Sigmoid colon (tissue), 7 donors: Measurements from ENCODE around the gene NHLRC4. TPM values are rescaled to one million over a fixed set of nuclear protein-coding genes. Genes with fewer than 3 reads are reported as not detected.

Experiments used
- DNase-seq: peaks from one replicate; pipeline ENCODE4 v3.0.0-alpha.2; 2019
- H3K27ac ChIP-seq, 4 donors: fragments of 200-600 bp; sonication (generic); one replicate each; pipeline ENCODE4 v1.5.1; 2016 to 2019; ENCODE audit warnings: mild to moderate bottlenecking in 1 of 4
- H3K27me3 ChIP-seq, 3 donors: fragments of 200-600 bp; sonication (generic); one replicate each; pipeline ENCODE4 v1.5.1; 2019; ENCODE audit warnings: mild to moderate bottlenecking in 1 of 3
- H3K36me3 ChIP-seq, 4 donors: fragments of 200-600 bp; sonication (generic); one replicate each; pipeline ENCODE4 v1.5.1; 2016 to 2019
- H3K4me1 ChIP-seq, 4 donors: fragments of 200-600 bp; sonication (generic); one replicate each; pipeline ENCODE4 v1.5.1; 2017 to 2019
- H3K4me3 ChIP-seq, 4 donors: fragments of 200-600 bp; sonication (generic); one replicate each; pipeline ENCODE4 v1.5.1; 2017 to 2019; ENCODE audit warnings: mild to moderate bottlenecking in 2 of 4, moderate library complexity in 1 of 4
- H3K9me3 ChIP-seq, 4 donors: fragments of 200-600 bp in 3 of 4; sonication (generic) in 3 of 4; one replicate each; pipeline versions ENCODE4 v1.5.1 to v1.6.1; 2013 to 2019
- EP300 ChIP-seq, 4 donors: sonication (generic); formaldehyde crosslinking; IDR thresholded peaks; one replicate each; pipeline ENCODE4 v1.6.1; 2017; ENCODE audit warnings: antibody characterized with exemption in 4 of 4
- POLR2A ChIP-seq, 2 donors: fragments of 450-650 bp; IDR thresholded peaks; one replicate each; pipeline ENCODE4 v1.6.1; 2016; ENCODE audit warnings: antibody characterized with exemption in 2 of 2, mild to moderate bottlenecking in 2 of 2, moderate library complexity in 2 of 2
- POLR2AphosphoS5 ChIP-seq, 4 donors: sonication (generic); formaldehyde crosslinking; IDR thresholded peaks; one replicate each; pipeline ENCODE4 v1.6.1; 2017; ENCODE audit warnings: antibody characterized with exemption in 4 of 4
- WGBS, 2 donors: extraction: QIAGEN DNeasy Blood & Tissue Kit; methylation state at CpG; one replicate each; pipeline ENCODE4 v1.1.7; 2013; 5-methylcytosine and 5-hydroxymethylcytosine counted together
- intact Hi-C: fragments of 100-400 bp; cut with DNase I; formaldehyde crosslinking; loops from one replicate; pipeline ENCODE4 v1.15.1; 2023
- polyA plus RNA-seq, 3 donors: library from polyadenylated mRNA; stranded (reverse); fragments of 200-250 nt; gene quantifications; one replicate each; pipeline ENCODE4 v1.2.3, GENCODE V29; 2013
- total RNA-seq, 4 donors: library from RNA; depleted of rRNA; stranded (reverse); fragments of >200 nt; gene quantifications; one replicate each; pipeline ENCODE4 v1.1.0, GENCODE V29; 2016
- TF ChIP-seq, protein P1 (sequence below), 4 experiments: fragments of 450-650 bp in 3 of 4; fragments of 200-600 bp in 1 of 4; IDR thresholded peaks; one replicate each; pipeline ENCODE4 v1.5.1; 2016 to 2019; ENCODE audit warnings: antibody characterized with exemption in 4 of 4, mild to moderate bottlenecking in 3 of 4, moderate library complexity in 2 of 4
- donor health status: healthy with polysubstance abuse.
- donor health status: Bipolar disorder and iron deficiency.
- donor health status: healthy.

Gene NHLRC4
- total and polyA plus RNA-seq, 7 donors: 0.60 to 4.2 (median 1.5) TPM

DNA sequence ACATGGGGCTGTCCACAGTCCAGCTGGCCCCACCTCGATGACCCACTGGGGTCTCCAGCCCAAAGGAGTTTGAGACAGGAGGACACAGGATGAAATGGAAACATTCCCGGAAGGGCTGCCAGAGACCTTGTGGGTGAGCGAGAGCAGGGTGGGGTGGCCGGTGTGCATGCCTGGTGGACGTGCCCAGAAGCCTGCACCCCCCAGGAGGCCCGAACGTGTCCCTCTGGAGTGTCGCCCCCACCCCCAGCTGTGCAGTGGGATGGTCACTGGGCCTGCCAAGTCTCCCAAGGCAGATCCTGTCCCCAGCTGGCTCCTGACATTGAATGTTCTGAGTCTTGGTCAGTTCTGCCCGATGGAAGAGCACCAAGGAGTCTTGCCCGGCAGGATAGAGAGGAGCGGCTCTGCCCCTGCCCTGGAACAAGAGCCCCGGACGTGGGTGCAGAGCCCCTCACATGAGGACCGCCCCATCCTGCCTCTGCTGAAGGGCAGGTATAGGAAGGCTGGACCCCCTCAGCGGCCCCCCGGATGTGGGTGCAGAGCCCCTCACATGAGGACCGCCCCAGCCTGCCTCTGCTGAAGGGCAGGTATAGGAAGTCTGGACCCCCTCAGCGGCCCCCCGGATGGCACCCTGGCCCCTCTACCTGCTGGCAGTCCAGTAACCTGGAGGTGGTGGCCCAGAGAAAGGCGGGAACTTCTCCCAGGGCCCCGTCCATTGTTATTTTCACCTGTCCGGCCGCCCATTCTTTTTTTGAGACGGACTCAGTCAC lies 42.3 kb upstream of the NHLRC4 start:
- WGBS, 2 donors: 73 to 88% methylated on average over 24 of the region's 24 CpGs
- no peak for TF ChIP-seq POLR2A (IDR thresholded peaks at IDR 0.05)
- TF ChIP-seq EP300 (IDR thresholded peaks at IDR 0.05): no peak
- TF ChIP-seq, protein P1, sequence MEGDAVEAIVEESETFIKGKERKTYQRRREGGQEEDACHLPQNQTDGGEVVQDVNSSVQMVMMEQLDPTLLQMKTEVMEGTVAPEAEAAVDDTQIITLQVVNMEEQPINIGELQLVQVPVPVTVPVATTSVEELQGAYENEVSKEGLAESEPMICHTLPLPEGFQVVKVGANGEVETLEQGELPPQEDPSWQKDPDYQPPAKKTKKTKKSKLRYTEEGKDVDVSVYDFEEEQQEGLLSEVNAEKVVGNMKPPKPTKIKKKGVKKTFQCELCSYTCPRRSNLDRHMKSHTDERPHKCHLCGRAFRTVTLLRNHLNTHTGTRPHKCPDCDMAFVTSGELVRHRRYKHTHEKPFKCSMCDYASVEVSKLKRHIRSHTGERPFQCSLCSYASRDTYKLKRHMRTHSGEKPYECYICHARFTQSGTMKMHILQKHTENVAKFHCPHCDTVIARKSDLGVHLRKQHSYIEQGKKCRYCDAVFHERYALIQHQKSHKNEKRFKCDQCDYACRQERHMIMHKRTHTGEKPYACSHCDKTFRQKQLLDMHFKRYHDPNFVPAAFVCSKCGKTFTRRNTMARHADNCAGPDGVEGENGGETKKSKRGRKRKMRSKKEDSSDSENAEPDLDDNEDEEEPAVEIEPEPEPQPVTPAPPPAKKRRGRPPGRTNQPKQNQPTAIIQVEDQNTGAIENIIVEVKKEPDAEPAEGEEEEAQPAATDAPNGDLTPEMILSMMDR (IDR thresholded peaks at IDR 0.05): no peak
- no peak for TF ChIP-seq POLR2AphosphoS5 (IDR thresholded peaks at IDR 0.05)
- intact Hi-C loops: loop anchor here (5.0 kb wide), 2 partner anchors 138 to 142 kb away; partner anchors contain the start of gene PGAP6
- Histone ChIP-seq H3K4me3 (no peak overlapping the region), H3K4me1 (peaks cover 0 to 44% (median 30%) of the 10 kb centered on the region in 4 donors), H3K27ac (no peak overlapping the region), H3K27me3 (no peaks in the 10 kb centered on the region), H3K9me3 (no peaks in the 10 kb centered on the region), H3K36me3 (peaks cover 8 to 17% (median 14%) of the 10 kb centered on the region in 4 donors)
- DNase-seq: no peak

- DNase-seq: no peak
- Histone ChIP-seq H3K27ac (peak overlapping the region in 2 of 4 donors; percentile 94 to 96), H3K9me3 (no peaks in the 10 kb centered on the region), H3K27me3 (no peaks in the 10 kb centered on the region), H3K4me3 (no peak overlapping the region), H3K36me3 (peaks cover 7 to 11% (median 9%) of the 10 kb centered on the region in 4 donors), H3K4me1 (peaks cover 0 to 50% (median 37%) of the 10 kb centered on the region in 4 donors)
- TF ChIP-seq, protein P1 (IDR thresholded peaks at IDR 0.05): no peak
- TF ChIP-seq EP300 (IDR thresholded peaks at IDR 0.05) (no peak), POLR2AphosphoS5 (IDR thresholded peaks at IDR 0.05) (peak in 1 of 4 donors; percentile 2), POLR2A (IDR thresholded peaks at IDR 0.05) (no peak)
- 93 to 95% methylated on average over 8 of the region's 8 CpGs for WGBS, 2 donors
- intact Hi-C loops: loop anchor here (5.0 kb wide), 2 partner anchors 137 to 143 kb away; partner anchors contain the start of gene PGAP6
Measured at GRCh38 chr16:525123-525519, 41.7 kb upstream of the NHLRC4 start.

DNA sequence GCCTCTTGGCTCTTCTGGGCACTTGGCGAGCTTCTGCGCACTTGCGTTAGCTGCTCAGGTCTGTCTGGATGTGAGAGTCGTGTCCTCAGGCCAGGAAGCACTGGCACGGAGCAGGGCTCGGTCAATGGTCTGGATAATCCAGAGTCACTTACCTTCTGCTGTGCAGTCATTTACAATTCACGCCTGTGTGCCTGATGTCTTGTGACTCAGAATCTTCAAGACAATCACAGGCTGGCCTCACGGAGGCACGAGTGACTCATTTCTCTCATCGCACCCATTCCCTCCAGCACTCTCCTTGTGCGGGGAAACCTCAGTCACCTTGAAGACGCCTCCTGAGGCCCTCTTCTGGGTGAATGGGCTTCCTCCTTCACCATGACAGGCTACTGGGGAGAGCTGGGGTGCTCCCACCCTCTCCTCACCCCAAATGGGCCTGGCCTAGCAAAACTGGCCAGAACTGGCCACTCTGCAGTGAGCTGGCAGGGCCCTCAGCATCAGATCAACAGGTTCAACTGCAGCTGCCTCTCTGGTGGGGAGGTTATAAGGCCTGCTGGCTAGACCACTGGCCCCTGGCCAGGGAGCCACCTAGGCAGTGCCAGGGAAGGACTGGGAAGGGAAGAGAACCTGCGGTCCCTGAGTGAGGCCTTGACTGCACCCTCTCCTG lies 41.2 kb upstream of the NHLRC4 start:
- intact Hi-C loops: loop anchor here (2.0 to 5.0 kb wide), 3 partner anchors 101 to 143 kb away; partner anchors contain the start of genes PGAP6 and RAB11FIP3
- Histone ChIP-seq H3K9me3 (no peaks in the 10 kb centered on the region), H3K27ac (peak overlapping the region; percentile 86 to 96 (median 94)), H3K27me3 (no peaks in the 10 kb centered on the region), H3K4me3 (peak overlapping the region in 3 of 4 donors; percentile 59 to 65 (median 64)), H3K36me3 (peaks cover 2 to 5% (median 5%) of the 10 kb centered on the region in 4 donors), H3K4me1 (peaks cover 0 to 55% (median 41%) of the 10 kb centered on the region in 4 donors)
- no peak for TF ChIP-seq EP300 (IDR thresholded peaks at IDR 0.05)
- TF ChIP-seq POLR2A (IDR thresholded peaks at IDR 0.05): no peak
- TF ChIP-seq, protein P1 (IDR thresholded peaks at IDR 0.05): no peak
- TF ChIP-seq POLR2AphosphoS5 (IDR thresholded peaks at IDR 0.05): no peak
- WGBS, 2 donors: 66 to 70% methylated on average over 13 of the region's 13 CpGs
- no peak for DNase-seq

DNA sequence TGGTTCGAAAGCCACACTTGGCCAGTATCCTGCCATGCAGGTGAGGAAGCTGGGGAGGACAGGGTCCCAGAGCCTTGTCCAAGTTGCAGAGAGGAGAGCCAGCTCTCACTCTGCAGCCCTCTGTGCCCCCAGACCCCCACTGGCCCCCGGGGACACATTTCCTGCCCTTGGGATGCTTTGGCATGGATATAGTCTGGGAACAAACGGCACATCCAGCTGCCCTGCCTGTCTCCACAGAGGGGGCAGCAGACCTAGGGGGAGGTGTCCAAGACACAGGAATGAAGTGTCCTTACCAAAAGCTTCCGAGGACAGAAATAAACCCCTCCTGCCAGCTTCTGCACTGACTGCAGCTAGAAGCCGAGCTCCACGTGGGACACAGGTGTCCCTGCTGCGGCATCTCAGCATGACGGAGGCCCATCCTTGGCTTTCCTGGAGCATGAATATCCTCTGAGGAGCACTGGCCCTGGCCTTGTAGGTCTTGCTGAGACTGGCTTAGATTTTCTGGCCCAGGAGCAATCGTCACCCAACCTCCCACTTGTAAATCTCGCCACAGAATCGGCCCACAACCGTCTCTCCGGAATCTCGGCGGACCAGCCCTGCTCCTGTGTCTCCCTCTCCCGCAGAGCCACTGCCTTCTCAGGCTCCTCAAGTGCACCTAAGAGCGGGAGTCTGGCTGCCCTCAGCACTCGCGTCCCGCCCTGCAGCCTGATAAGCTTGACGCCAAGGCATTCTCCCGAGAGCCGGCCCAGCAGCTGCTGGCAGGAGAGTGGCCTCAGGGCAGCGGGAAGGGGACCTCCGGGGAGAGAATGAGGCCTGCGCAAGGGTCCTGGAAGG lies 40.4 kb upstream of the NHLRC4 start:
- no peaks in the 10 kb centered on the region for H3K36me3 ChIP-seq
- H3K27ac ChIP-seq: peak overlapping the region; percentile 86 to 96 (median 94)
- intact Hi-C loops: loop anchor here (2.0 to 5.0 kb wide), 3 partner anchors 102 to 144 kb away; partner anchors contain the start of genes PGAP6 and RAB11FIP3
- WGBS, 2 donors: 5 to 11% methylated on average over 26 of the region's 26 CpGs
- H3K4me1 ChIP-seq: peaks cover 0 to 55% (median 41%) of the 10 kb centered on the region in 4 donors
- H3K4me3 ChIP-seq: peak overlapping the region; percentile 49 to 65 (median 62)
- TF ChIP-seq EP300 (IDR thresholded peaks at IDR 0.05) (no peak), POLR2A (IDR thresholded peaks at IDR 0.05) (no peak), POLR2AphosphoS5 (IDR thresholded peaks at IDR 0.05) (no peak)
- TF ChIP-seq, protein P1 (IDR thresholded peaks at IDR 0.05): no peak
- no peaks in the 10 kb centered on the region for H3K27me3 ChIP-seq
- no peaks in the 10 kb centered on the region for H3K9me3 ChIP-seq
- DNase-seq: peak; percentile 77
